Right lobe of liver (tissue), 6 donors: ENCODE measurements around the gene ADRA1B. TPM values are rescaled to one million over a fixed set of nuclear protein-coding genes. Genes with fewer than 3 reads are reported as not detected.

ENCODE experiments used
- ATAC-seq, 4 donors: fragments of 200-7000 bp; cut with Tn5 transposase; one replicate each; pipeline ENCODE4 v1.9.1; 2020; ENCODE audit warnings: mild to moderate bottlenecking in 4 of 4, moderate library complexity in 4 of 4
- DNase-seq, 3 donors: peaks; one replicate each; pipeline ENCODE4 v3.0.0-alpha.2; 2020
- H3K27ac ChIP-seq, 3 donors: fragments of 200-600 bp; one replicate each; pipeline ENCODE4 v1.8.0; 2022
- H3K27me3 ChIP-seq, 2 donors: fragments of 200-600 bp; one replicate each; pipeline ENCODE4 v1.8.0; 2022
- H3K36me3 ChIP-seq, 4 donors: fragments of 200-600 bp; sonication (generic) in 1 of 4; one replicate each; pipeline versions ENCODE4 v1.5.1 to v1.8.0; 2017 to 2022; ENCODE audit warnings: control low read depth in 1 of 4
- H3K4me1 ChIP-seq, 4 donors: fragments of 200-600 bp; sonication (generic) in 1 of 4; one replicate each; pipeline versions ENCODE4 v1.5.1 to v1.8.0; 2017 to 2022; ENCODE audit warnings: control low read depth in 1 of 4
- H3K4me3 ChIP-seq, 3 donors: fragments of 200-600 bp; one replicate each; pipeline ENCODE4 v1.8.0; 2022
- H3K9me3 ChIP-seq, 4 donors: fragments of 200-600 bp; sonication (generic) in 1 of 4; one replicate each; pipeline versions ENCODE4 v1.5.1 to v1.8.0; 2017 to 2022; ENCODE audit warnings: control low read depth in 1 of 4
- CTCF ChIP-seq, 4 donors: fragments of 200-600 bp in 3 of 4; fragments of 450-650 bp in 1 of 4; IDR thresholded peaks; one replicate each; pipeline versions ENCODE4 v1.5.1 to v1.8.0; 2016 to 2022; ENCODE audit warnings: antibody characterized with exemption in 4 of 4, mild to moderate bottlenecking in 2 of 4
- POLR2A ChIP-seq: fragments of 450-650 bp; IDR thresholded peaks from one replicate; pipeline ENCODE4 v1.6.1; 2017; ENCODE audit warnings: antibody characterized with exemption, mild to moderate bottlenecking
- WGBS: methylation state at CpG from one replicate; pipeline ENCODE4 v1.1.6; 2018; ENCODE audit warnings: low coverage, low lambda C conversion rate; ENCODE audit not compliant: insufficient coverage; ENCODE audit errors: missing lambda C conversion rate; 5-methylcytosine and 5-hydroxymethylcytosine counted together
- intact Hi-C, 2 donors: fragments of 100-400 bp; cut with DNase I; formaldehyde crosslinking; loops; one replicate each; pipeline versions ENCODE4 v1.11.2 to v1.14.1; 2022
- total RNA-seq, 6 experiments: library from RNA; depleted of rRNA in 2 of 6; stranded (reverse); fragments of >200 nt in 2 of 6; fragmentation: NEBNext Ultra II Directional in 3 of 6; extraction: Animal tissue kit (Norgen Biotek cat#: 25700) in 3 of 6; gene quantifications; one replicate each; pipeline versions ENCODE4 v1.1.0 to v1.2.4, GENCODE V29; 2016 to 2023
- donor health status: DM: no; HTN: yes; CAD: no.
- donor health status: DM: no; HTN: no; CAD: no.
- donor health status: DM: no; HTN: no; CAD: no.
- donor health status: DM: no; HTN: yes; CAD: no.
- donor health status: DM: no; HTN: yes; CAD: no.

ADRA1B gene
- total RNA-seq, 6 experiments from 2014 or later: 7.8 to 17.1 (median 10.2) TPM

GRCh38 chr5:159978358-159978757, 62.1 kb downstream of the ADRA1B start:
- no peak overlapping the region for H3K27ac ChIP-seq
- H3K36me3 ChIP-seq: no peaks in the 10 kb centered on the region
- 36% methylated on average over 2 of the region's 2 CpGs for WGBS
- intact Hi-C loops: no loop called here
- no peaks in the 10 kb centered on the region for H3K4me1 ChIP-seq
- H3K9me3 ChIP-seq: no peaks in the 10 kb centered on the region
- ATAC-seq (no peak), DNase-seq (no peak)
- TF ChIP-seq POLR2A: no peak
- no peak for TF ChIP-seq CTCF (IDR thresholded peaks at IDR 0.05)
- H3K27me3 ChIP-seq: no peaks in the 10 kb centered on the region
- no peak overlapping the region for H3K4me3 ChIP-seq

- no peak overlapping the region for H3K27ac ChIP-seq
- TF ChIP-seq POLR2A: no peak
- TF ChIP-seq CTCF (IDR thresholded peaks at IDR 0.05): no peak
- DNase-seq (no peak), ATAC-seq (no peak)
- H3K36me3 ChIP-seq: no peaks in the 10 kb centered on the region
- WGBS: 76% methylated on average over 6 of the region's 8 CpGs
- intact Hi-C loops: no loop called here
- H3K4me3 ChIP-seq: no peak overlapping the region
- no peaks in the 10 kb centered on the region for H3K9me3 ChIP-seq
- no peaks in the 10 kb centered on the region for H3K27me3 ChIP-seq
- H3K4me1 ChIP-seq: no peaks in the 10 kb centered on the region
Measured at GRCh38 chr5:159982421-159983173, 66.3 kb downstream of the ADRA1B start.

GRCh38 chr5:159987031-159987674, 70.9 kb downstream of the ADRA1B start:
- Histone ChIP-seq H3K36me3 (no peaks in the 10 kb centered on the region), H3K27ac (peak overlapping the region in 1 of 3 donors; percentile 23), H3K4me1 (no peaks in the 10 kb centered on the region), H3K4me3 (peak overlapping the region; percentile 48 to 56 (median 53)), H3K9me3 (no peaks in the 10 kb centered on the region), H3K27me3 (no peaks in the 10 kb centered on the region)
- intact Hi-C loops: loop anchor here (5.0 kb wide), 2 partner anchors 540 to 545 kb away; no protein-coding TSS in a partner anchor
- DNase-seq (peak; percentile 87 to 89 (median 88)), ATAC-seq (peak; percentile 99 to 100 (median 99))
- no peak for TF ChIP-seq POLR2A
- peak; percentile 78 to 89 (median 87) for TF ChIP-seq CTCF (IDR thresholded peaks at IDR 0.05)
- WGBS: under 1% methylated on average over 19 of the region's 50 CpGs

- Histone ChIP-seq H3K4me3 (no peak overlapping the region), H3K27ac (no peak overlapping the region), H3K27me3 (no peaks in the 10 kb centered on the region), H3K36me3 (no peaks in the 10 kb centered on the region), H3K4me1 (no peaks in the 10 kb centered on the region), H3K9me3 (no peaks in the 10 kb centered on the region)
- 58% methylated on average over 2 of the region's 2 CpGs for WGBS
- intact Hi-C loops: no loop called here
- TF ChIP-seq POLR2A (no peak), CTCF (IDR thresholded peaks at IDR 0.05) (no peak)
- DNase-seq: no peak
- ATAC-seq: no peak
Measured at GRCh38 chr5:159990506-159990905, 74.2 kb downstream of the ADRA1B start.
